ENCODE measurements around the gene MBTPS1.

Gene MBTPS1

DNA sequence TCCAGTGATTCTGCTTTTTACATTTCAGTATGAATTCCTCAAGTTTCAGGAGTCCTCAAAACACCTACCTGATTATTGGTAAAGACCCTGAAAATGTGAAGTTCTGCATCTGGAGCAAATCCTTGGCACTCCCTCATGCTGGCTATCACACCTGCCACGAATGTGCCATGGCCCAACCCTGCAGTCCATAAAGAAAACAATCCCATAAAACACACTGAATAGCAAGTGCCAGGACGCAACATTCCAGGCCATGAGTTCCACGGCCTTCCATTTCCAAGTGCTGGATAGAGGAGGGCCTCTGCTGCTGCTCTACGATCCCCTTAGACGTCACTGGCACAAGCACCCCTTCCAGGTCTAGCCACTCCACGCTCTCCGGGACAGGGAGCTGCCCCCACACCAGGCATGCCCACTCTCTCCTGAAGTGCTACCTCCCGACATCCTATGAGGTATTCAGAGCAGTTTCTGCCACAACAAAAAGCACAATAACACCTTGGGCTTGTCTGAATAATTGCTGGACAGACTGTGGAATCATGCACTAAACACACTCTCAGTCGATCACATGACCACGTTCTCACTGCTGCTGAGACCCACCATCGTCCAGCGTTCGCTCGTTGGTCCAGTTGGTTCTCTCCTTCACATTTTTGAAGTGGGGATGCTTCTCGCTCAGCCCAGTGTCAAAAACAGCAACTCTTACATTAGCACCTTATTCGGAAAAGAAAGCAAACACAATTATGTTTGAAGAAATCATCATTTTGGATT lies 23.4 kb downstream of the MBTPS1 start:
- DNase-seq (ENCODE audit: low read depth): no peak
- TF ChIP-seq, protein P1, sequence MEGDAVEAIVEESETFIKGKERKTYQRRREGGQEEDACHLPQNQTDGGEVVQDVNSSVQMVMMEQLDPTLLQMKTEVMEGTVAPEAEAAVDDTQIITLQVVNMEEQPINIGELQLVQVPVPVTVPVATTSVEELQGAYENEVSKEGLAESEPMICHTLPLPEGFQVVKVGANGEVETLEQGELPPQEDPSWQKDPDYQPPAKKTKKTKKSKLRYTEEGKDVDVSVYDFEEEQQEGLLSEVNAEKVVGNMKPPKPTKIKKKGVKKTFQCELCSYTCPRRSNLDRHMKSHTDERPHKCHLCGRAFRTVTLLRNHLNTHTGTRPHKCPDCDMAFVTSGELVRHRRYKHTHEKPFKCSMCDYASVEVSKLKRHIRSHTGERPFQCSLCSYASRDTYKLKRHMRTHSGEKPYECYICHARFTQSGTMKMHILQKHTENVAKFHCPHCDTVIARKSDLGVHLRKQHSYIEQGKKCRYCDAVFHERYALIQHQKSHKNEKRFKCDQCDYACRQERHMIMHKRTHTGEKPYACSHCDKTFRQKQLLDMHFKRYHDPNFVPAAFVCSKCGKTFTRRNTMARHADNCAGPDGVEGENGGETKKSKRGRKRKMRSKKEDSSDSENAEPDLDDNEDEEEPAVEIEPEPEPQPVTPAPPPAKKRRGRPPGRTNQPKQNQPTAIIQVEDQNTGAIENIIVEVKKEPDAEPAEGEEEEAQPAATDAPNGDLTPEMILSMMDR (conservative IDR thresholded peaks at IDR 0.05; ENCODE audit: control insufficient read depth, insufficient read depth, low read depth, low read length): no peak
- no peak overlapping the region for H3K4me3 ChIP-seq (ENCODE audit: control insufficient read depth, low read depth, low read length)

DNA sequence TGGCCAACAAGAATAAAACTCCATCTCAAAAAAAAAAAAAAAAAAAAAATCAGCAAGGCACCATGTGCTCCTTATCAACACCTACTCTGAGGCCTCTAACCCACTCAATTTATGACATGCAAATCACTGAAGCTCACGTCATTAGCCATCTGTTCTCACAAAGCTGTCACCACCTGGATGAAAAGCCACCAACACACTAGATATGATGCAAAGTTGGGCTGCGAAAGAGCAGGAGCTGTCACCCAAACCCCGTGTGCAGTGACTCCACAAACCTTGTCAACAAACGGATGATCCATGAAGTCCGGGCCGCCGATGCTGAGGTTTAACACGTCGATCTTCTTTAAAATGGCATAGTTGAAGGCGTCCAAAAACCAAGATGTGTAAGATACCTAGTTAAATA lies 25.3 kb downstream of the MBTPS1 start:
- no peak for DNase-seq (ENCODE audit: low read depth)
- TF ChIP-seq, protein P1 (conservative IDR thresholded peaks at IDR 0.05; ENCODE audit: control insufficient read depth, insufficient read depth, low read depth, low read length): no peak
- H3K4me3 ChIP-seq (ENCODE audit: control insufficient read depth, low read depth, low read length): no peak overlapping the region

DNA sequence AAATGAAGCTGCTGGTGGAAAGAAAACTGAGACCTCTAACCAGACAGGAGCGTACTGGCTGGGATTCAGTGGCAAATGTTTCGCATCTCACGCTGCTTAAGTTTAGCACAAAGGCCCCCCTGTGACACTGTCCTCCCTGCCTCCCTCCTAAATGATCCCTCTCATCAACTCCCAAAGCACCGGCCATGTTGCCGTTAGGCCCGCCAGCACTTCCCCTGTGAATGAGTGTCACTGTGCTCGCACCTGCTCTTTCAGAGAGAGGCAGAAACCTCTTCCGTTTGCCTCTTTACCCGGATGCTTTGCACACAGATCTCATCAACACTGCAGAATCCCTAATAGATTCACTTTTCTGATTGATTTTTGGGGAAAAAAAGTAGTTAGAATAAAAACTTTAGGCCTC lies 26.5 kb downstream of the MBTPS1 start:
- TF ChIP-seq, protein P1 (conservative IDR thresholded peaks at IDR 0.05; ENCODE audit: control insufficient read depth, insufficient read depth, low read depth, low read length): no peak
- no peak for DNase-seq (ENCODE audit: low read depth)
- H3K4me3 ChIP-seq (ENCODE audit: control insufficient read depth, low read depth, low read length): no peak overlapping the region

DNA sequence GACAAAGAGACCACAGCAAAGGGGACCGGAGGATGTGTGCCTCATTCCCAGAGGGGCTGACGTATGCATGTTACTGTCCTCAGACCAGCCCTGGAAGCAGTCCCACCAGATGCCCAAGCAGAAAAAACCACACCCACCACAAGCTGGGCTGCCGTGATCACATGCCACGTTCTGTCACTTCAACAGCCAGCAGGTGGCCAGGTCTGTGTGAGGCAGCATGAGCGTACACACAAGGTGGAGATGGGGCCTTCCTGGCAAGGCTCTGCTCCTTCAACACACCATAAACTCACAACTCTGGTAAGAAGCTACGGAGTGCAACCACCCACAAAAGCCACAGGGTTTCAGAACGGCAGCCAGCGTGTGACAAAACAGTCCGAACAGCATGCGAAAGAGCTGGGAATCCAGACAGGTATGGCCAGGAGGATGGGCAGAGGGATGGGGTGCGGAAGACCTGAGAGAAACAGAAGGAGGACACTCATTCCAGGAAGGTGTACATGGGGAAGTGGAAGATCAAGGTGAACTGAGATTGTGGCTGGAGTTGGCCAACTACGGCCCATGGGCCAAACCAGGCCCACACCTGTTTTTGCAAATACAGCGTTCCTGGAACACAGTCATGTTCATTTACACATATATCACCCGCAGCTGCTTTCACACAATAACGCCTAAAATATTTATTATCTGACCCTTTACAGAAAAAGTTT lies 27.9 kb downstream of the MBTPS1 start:
- TF ChIP-seq, protein P1 (conservative IDR thresholded peaks at IDR 0.05; ENCODE audit: control insufficient read depth, insufficient read depth, low read depth, low read length): no peak
- H3K4me3 ChIP-seq (ENCODE audit: control insufficient read depth, low read depth, low read length): no peak overlapping the region
- no peak for DNase-seq (ENCODE audit: low read depth)

DNA sequence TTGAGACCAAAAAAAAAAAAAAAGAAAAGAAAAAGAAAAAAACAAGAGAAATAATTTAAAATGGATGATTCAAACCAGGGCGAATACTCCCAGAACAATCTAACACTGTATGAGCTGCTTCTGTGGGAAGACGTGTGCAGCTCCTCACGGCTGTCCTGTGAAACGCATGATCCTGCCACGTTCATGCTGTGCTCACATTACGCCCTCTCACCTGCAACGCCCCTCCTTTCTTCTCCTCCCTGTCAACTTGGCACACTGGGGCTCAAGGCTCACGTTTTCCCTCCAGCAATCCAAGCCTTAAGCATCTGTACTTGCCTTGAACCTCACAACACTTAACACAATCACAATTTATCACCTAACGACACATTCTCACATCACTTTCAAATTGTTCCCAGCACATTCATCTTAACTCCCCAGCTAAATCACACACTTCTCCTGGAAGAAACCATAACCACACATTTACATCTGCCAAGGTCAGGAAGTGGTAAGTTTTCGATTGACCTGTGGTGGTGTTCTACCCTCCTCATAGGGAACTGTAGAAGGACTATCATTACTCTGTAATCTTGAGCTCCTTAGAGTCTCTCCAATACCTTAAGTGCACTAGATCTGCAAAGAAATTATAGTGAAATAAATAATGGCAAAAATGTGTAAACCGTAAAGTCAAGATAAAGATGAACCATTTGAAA lies 29.1 kb downstream of the MBTPS1 start:
- TF ChIP-seq, protein P1 (conservative IDR thresholded peaks at IDR 0.05; ENCODE audit: control insufficient read depth, insufficient read depth, low read depth, low read length): no peak
- no peak overlapping the region for H3K4me3 ChIP-seq (ENCODE audit: control insufficient read depth, low read depth, low read length)
- DNase-seq (ENCODE audit: low read depth): no peak

DNA sequence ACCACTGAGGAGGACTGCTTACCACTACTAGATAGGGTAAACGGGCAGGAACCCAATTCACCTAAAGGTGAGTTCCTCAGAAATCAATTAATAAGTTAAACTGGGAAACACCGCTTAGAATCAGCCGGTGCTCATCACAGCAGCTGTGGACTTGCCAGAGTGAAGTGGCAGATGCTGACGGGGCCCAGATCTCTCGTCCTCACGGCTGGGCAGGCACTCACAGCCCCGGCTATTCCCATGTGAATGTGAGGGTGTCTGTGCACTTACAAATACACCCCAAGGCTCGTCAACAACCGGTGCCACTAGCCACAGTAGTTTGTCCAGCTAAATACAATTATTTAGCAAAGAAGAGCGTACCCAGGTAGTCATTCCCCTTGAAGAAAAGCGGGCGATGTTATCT lies 29.7 kb downstream of the MBTPS1 start:
- no peak for DNase-seq (ENCODE audit: low read depth)
- TF ChIP-seq, protein P1 (conservative IDR thresholded peaks at IDR 0.05; ENCODE audit: control insufficient read depth, insufficient read depth, low read depth, low read length): no peak
- H3K4me3 ChIP-seq (ENCODE audit: control insufficient read depth, low read depth, low read length): no peak overlapping the region

Measured in fibroblast of mammary gland (primary cell).